GM19452 (cell line): ENCODE measurements around the gene NES.

ENCODE experiments used
- ATAC-seq: cut with Tn5 transposase; IDR thresholded peaks from one replicate; pipeline ENCODE4 v1.9.1; 2021; ENCODE audit not compliant: unreplicated experiment

Gene NES

GRCh38 chr1:156704166-156704711 is 27.0 kb upstream of the NES start:
- no peak for ATAC-seq

GRCh38 chr1:156703741-156704140 is 26.5 kb upstream of the NES start:
- ATAC-seq = no peak

GRCh38 chr1:156703336-156703735 is 26.1 kb upstream of the NES start:
- ATAC-seq = no peak

GRCh38 chr1:156700736-156701531 is 23.7 kb upstream of the NES start:
- no peak for ATAC-seq

GRCh38 chr1:156698995-156699394 is 21.8 kb upstream of the NES start:
- no peak for ATAC-seq

GRCh38 chr1:156697481-156697880 is 20.3 kb upstream of the NES start:
- no peak for ATAC-seq

- no peak for ATAC-seq
These were observed 19.5 kb upstream of the NES start for GRCh38 chr1:156696755-156697154.

GRCh38 chr1:156694690-156694962 is 17.4 kb upstream of the NES start:
- ATAC-seq = no peak

GRCh38 chr1:156693848-156694689 is 16.9 kb upstream of the NES start:
- no peak for ATAC-seq

- no peak for ATAC-seq
These were observed 16.0 kb upstream of the NES start for GRCh38 chr1:156692925-156693847.

- no peak for ATAC-seq
These were observed 15.3 kb upstream of the NES start for GRCh38 chr1:156692441-156692924.

GRCh38 chr1:156691665-156692440 is 14.6 kb upstream of the NES start:
- ATAC-seq = no peak

- no peak for ATAC-seq
These were observed 14.0 kb upstream of the NES start for GRCh38 chr1:156691191-156691590.

- ATAC-seq = no peak
These were observed 13.4 kb upstream of the NES start for GRCh38 chr1:156690675-156691036.

GRCh38 chr1:156689953-156690674 is 12.9 kb upstream of the NES start:
- no peak for ATAC-seq

- no peak for ATAC-seq
These were observed 12.1 kb upstream of the NES start for GRCh38 chr1:156689035-156689952.

GRCh38 chr1:156684227-156684782 is 7.1 kb upstream of the NES start:
- no peak for ATAC-seq

GRCh38 chr1:156682166-156682890 is 5.1 kb upstream of the NES start:
- no peak for ATAC-seq
